Calu3 (cell line): Measurements from ENCODE around the gene PSMD5. TPM values are rescaled to one million over a fixed set of nuclear protein-coding genes. Genes with fewer than 3 reads are reported as not detected.

Experiments
- BruUV-seq: library from RNA; stranded (reverse); fragments of 400-500 nt; replicated peaks from 2 replicates; lab custom pipeline; 2021; lab: Mats Ljungman, UMichigan
- CTCF ChIA-PET: fragments of 300-600 bp; sonication (Branson Sonifier 250); formaldehyde crosslinking; loops from one replicate; lab custom pipeline; 2022; ENCODE audit warnings: antibody characterized with exemption; lab: Charles Lee
- DNase-seq: peaks from one replicate; pipeline ENCODE4 v3.0.0; 2022
- H3K27ac Mint-ChIP-seq: one replicate; pipeline ENCODE4 v1.8.0; 2022; ENCODE audit warnings: mixed read lengths; ENCODE audit not compliant: unreplicated experiment
- H3K27me3 Mint-ChIP-seq: one replicate; pipeline ENCODE4 v1.8.0; 2022; ENCODE audit warnings: mixed read lengths; ENCODE audit not compliant: unreplicated experiment
- H3K36me3 Mint-ChIP-seq: one replicate; pipeline ENCODE4 v1.8.0; 2022; ENCODE audit warnings: mild to moderate bottlenecking, moderate library complexity, mixed read lengths; ENCODE audit not compliant: insufficient read depth, unreplicated experiment
- H3K4me1 Mint-ChIP-seq: one replicate; pipeline ENCODE4 v1.8.0; 2022; ENCODE audit warnings: mild to moderate bottlenecking, low read depth, mixed read lengths; ENCODE audit not compliant: unreplicated experiment
- H3K4me3 Mint-ChIP-seq: one replicate; pipeline ENCODE4 v1.8.0; 2022; ENCODE audit warnings: mild to moderate bottlenecking, low read depth, moderate library complexity, mixed read lengths; ENCODE audit not compliant: unreplicated experiment
- H3K9me3 Mint-ChIP-seq: one replicate; pipeline ENCODE4 v1.8.0; 2022; ENCODE audit warnings: low read depth, mixed read lengths; ENCODE audit not compliant: unreplicated experiment
- intact Hi-C: fragments of 100-400 bp; cut with micrococcal nuclease; formaldehyde crosslinking; loops from one replicate; pipeline ENCODE4 v1.10.0; 2022; ENCODE audit not compliant: unreplicated experiment
- total RNA-seq: library from RNA; stranded (reverse); gene quantifications from 2 replicates; pipeline ENCODE4 v1.2.3, GENCODE V29; 2022
- TF ChIP-seq, protein P1 (sequence below): fragments of 200-600 bp; IDR thresholded peaks from one replicate; pipeline ENCODE4 v1.8.0; 2022; ENCODE audit warnings: antibody characterized with exemption; ENCODE audit not compliant: unreplicated experiment

The PSMD5 gene
- total RNA-seq, 1 experiment from 2014 or later, result 34.0 TPM

DNA sequence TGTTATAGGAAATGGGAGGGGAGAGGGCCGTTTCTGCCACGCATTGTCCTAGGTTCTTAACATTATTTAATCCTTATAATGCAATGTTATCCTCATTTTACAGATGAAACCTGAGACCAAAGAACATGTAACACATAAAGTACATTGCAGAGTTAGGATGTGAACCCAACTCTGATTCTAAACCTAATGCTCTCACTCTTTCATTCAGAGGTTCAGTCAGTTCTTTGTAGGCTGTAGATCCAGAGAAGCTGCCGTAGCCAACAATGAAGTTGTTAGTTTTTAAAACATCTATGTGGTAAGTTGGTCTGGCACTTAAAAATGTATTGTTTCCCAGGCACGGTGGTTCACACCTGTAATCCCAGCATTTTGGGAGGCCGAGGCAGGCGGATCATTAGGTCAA is 10.5 kb upstream of the PSMD5 start:
- TF ChIP-seq, protein P1, sequence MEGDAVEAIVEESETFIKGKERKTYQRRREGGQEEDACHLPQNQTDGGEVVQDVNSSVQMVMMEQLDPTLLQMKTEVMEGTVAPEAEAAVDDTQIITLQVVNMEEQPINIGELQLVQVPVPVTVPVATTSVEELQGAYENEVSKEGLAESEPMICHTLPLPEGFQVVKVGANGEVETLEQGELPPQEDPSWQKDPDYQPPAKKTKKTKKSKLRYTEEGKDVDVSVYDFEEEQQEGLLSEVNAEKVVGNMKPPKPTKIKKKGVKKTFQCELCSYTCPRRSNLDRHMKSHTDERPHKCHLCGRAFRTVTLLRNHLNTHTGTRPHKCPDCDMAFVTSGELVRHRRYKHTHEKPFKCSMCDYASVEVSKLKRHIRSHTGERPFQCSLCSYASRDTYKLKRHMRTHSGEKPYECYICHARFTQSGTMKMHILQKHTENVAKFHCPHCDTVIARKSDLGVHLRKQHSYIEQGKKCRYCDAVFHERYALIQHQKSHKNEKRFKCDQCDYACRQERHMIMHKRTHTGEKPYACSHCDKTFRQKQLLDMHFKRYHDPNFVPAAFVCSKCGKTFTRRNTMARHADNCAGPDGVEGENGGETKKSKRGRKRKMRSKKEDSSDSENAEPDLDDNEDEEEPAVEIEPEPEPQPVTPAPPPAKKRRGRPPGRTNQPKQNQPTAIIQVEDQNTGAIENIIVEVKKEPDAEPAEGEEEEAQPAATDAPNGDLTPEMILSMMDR, result no peak
- peaks cover 11% of the 10 kb centered on the region for H3K36me3 Mint-ChIP-seq

DNA sequence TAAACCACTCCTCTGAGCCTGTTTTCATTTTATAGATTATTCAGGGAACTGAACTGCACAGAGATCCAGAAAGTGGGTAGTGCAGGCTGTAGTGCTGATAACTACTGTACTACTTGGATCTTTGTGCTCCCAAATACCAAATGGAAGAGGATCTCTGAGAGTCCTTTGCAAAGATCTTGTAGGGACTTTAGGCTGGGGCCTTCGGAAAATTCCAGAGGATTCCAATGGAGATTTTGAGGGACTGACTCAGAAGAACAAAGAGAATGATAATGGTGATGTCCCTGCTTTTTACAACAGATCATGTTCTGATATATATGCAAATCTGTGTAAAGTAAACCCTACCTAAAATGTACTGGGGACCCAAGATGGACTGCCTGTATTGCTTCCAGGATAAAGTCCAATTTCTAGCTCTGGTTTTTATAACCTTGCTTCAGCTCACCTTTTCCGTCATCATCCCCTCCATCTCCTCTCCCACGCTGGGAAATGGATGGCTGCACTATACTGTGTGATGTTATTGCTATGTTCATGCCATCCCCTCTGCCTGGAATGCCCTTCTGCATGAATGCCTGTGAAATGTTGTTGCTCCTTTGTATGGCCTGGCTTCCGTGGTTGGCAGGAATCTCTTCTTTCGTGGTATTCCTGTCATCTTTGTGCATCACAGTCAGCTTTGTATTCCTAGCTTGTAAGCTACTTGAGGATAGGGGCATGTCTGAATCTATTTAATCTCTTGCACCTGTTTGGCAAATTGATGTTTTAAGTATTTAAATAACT is 9.7 kb upstream of the PSMD5 start:
- TF ChIP-seq, protein P1, result no peak
- Mint-ChIP-seq H3K27ac (no peak overlapping the region), H3K36me3 (peaks cover 11% of the 10 kb centered on the region), H3K27me3 (no peaks in the 10 kb centered on the region), H3K4me1 (peaks cover 8% of the 10 kb centered on the region), H3K4me3 (no peak overlapping the region), H3K9me3 (no peaks in the 10 kb centered on the region)
- DNase-seq, result no peak
- intact Hi-C loops, result no loop called here
- CTCF ChIA-PET, result no interaction called here
- no TSS peak for BruUV-seq

More for the DNA sequence above, 10.5 kb upstream of the PSMD5 start:
- no peak overlapping the region for H3K27ac Mint-ChIP-seq
- no peaks in the 10 kb centered on the region for H3K4me1 Mint-ChIP-seq
- H3K27me3 Mint-ChIP-seq, result no peaks in the 10 kb centered on the region
- intact Hi-C loops, result no loop called here
- H3K4me3 Mint-ChIP-seq, result no peak overlapping the region
- no TSS peak for BruUV-seq
- no peak for DNase-seq
- H3K9me3 Mint-ChIP-seq, result no peaks in the 10 kb centered on the region
- CTCF ChIA-PET, result no interaction called here

DNA sequence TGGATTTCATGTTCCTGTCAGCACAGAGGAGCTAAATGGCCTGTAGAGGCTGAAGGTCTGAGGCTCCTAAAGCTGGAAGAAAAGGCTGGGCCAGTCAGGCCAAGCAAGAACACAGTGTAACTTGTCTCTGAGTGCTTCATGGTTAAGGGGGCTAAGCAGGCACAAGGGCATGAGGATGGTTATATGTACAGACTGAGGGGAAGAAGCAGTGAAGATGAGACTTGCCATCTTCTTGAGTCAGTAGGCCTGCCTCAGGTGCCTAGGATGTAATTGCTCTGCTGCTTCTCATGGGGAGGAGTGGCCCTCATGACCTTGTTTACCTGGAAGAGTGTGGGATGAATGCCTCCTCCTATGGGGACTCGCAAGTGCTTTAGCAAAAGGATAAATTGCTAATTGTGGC is 8.7 kb upstream of the PSMD5 start:
- intact Hi-C loops, result no loop called here
- H3K4me3 Mint-ChIP-seq, result no peak overlapping the region
- peaks cover 13% of the 10 kb centered on the region for H3K4me1 Mint-ChIP-seq
- H3K9me3 Mint-ChIP-seq, result no peaks in the 10 kb centered on the region
- no peak for DNase-seq
- BruUV-seq, result no TSS peak
- no peak overlapping the region for H3K27ac Mint-ChIP-seq
- peaks cover 11% of the 10 kb centered on the region for H3K36me3 Mint-ChIP-seq
- no peaks in the 10 kb centered on the region for H3K27me3 Mint-ChIP-seq
- TF ChIP-seq, protein P1, result no peak
- CTCF ChIA-PET, result no interaction called here

DNA sequence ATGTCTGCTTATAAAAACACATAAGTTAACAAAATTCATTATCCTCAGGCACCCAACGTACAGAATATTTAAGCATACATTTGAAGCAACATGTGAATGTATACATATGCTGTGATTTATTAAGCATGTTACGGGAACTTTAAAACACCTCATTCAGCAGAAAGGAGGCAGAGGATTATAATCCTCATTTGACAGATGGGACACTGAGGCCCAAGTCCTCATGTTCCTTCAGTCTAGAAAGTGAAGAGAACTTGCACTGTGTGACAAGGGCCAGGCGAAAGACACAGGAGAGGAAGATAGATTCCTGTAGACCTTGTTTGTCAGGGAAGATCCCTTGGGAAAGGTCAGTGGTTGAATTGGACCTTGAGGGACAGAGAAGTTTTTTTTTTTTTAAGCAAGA is 7.6 kb upstream of the PSMD5 start:
- Mint-ChIP-seq H3K27me3 (no peaks in the 10 kb centered on the region), H3K4me3 (no peak overlapping the region), H3K27ac (no peak overlapping the region), H3K36me3 (peaks cover 8% of the 10 kb centered on the region), H3K4me1 (peaks cover 13% of the 10 kb centered on the region), H3K9me3 (no peaks in the 10 kb centered on the region)
- no peak for DNase-seq
- CTCF ChIA-PET, result interaction anchor here (0.7 kb wide), 2 partner anchors 98 to 708 kb away, joined by 3 to 4 read pairs; no protein-coding TSS in a partner anchor
- BruUV-seq, result no TSS peak
- intact Hi-C loops, result no loop called here
- TF ChIP-seq, protein P1, result no peak
